ENCODE measurements around the gene EIF4H.

GRCh38 chr7:74212661-74213060 lies 38.5 kb downstream of the EIF4H start:
- TF ChIP-seq CTCF (IDR thresholded peaks at IDR 0.05) (no peak), POLR2AphosphoS5 (IDR thresholded peaks at IDR 0.05; ENCODE audit: low read depth, low read length) (no peak), REST (IDR thresholded peaks at IDR 0.05; ENCODE audit: insufficient read depth in 1 of 2, low read depth in 2 of 2, low read length in 1 of 2) (no peak), TCF7L2 (IDR thresholded peaks at IDR 0.05; ENCODE audit: low read depth, low read length) (no peak)

Measured in Panc1 (cell line).